NCI-H2107 (cell line): ENCODE results near the gene RAB33A.

Experiments
- DNase-seq: peaks from one replicate; lab custom pipeline; 2025; lab: John Stamatoyannopoulos, UW

Gene RAB33A

GRCh38 chrX:130171446-130172126 is at the start of gene RAB33A:
RAB33A (plus strand) TSS chrX:130171962; CDS start chrX:130172063, 101 bp downstream.
- DNase-seq, result no peak

- no peak for DNase-seq
Measured at GRCh38 chrX:130124577-130124976, 47.2 kb upstream of the RAB33A start.

GRCh38 chrX:130125091-130125874 is 46.5 kb upstream of the RAB33A start:
- no peak for DNase-seq

- no peak for DNase-seq
Measured at GRCh38 chrX:130130990-130131389, 40.8 kb upstream of the RAB33A start.

GRCh38 chrX:130136496-130136895 is 35.3 kb upstream of the RAB33A start:
- no peak for DNase-seq

GRCh38 chrX:130136961-130137360 is 34.8 kb upstream of the RAB33A start:
- no peak for DNase-seq

GRCh38 chrX:130139474-130140201 is 32.1 kb upstream of the RAB33A start:
- DNase-seq, result no peak

- DNase-seq, result no peak
Measured at GRCh38 chrX:130144509-130144908, 27.3 kb upstream of the RAB33A start.

- DNase-seq, result no peak
Measured at GRCh38 chrX:130145123-130145522, 26.6 kb upstream of the RAB33A start.

- no peak for DNase-seq
Measured at GRCh38 chrX:130147631-130148030, 24.1 kb upstream of the RAB33A start.

GRCh38 chrX:130155564-130155963 is 16.2 kb upstream of the RAB33A start:
- DNase-seq, result no peak

- no peak for DNase-seq
Measured at GRCh38 chrX:130158311-130158710, 13.5 kb upstream of the RAB33A start.

- no peak for DNase-seq
Measured at GRCh38 chrX:130159776-130160175, 12.0 kb upstream of the RAB33A start.

- no peak for DNase-seq
Measured at GRCh38 chrX:130162094-130162735, 9.5 kb upstream of the RAB33A start.

- no peak for DNase-seq
Measured at GRCh38 chrX:130163398-130163797, 8.4 kb upstream of the RAB33A start.

GRCh38 chrX:130165181-130165702 is 6.5 kb upstream of the RAB33A start:
- no peak for DNase-seq

GRCh38 chrX:130165703-130166502 is 5.9 kb upstream of the RAB33A start, which contains the start of gene AIFM1:
AIFM1 (minus strand) TSS chrX:130165841; CDS start chrX:130165656, 185 bp downstream.
- DNase-seq, result peak; percentile 88

GRCh38 chrX:130166503-130166777 is 5.3 kb upstream of the RAB33A start:
- DNase-seq, result no peak

GRCh38 chrX:130167040-130167439 is 4.7 kb upstream of the RAB33A start:
- no peak for DNase-seq

- DNase-seq, result peak; percentile 73
Measured at GRCh38 chrX:130170752-130171445, 863 bp upstream of the RAB33A start.
